ENCODE measurements around the gene IRAK2. TPM values are rescaled to one million over a fixed set of nuclear protein-coding genes. Genes with fewer than 3 reads are reported as not detected.
"Not testable (repeated sequence)": the region's sequence is repeated elsewhere in the genome, so short reads cannot be mapped to it uniquely, and the experiment has no call there.

IRAK2 gene
- total and polyA plus RNA-seq, 2 donors (not counting 3 experiments of a cell fraction or from before 2014, with no cell fraction given), result 7.9 to 10.0 TPM

DNA sequence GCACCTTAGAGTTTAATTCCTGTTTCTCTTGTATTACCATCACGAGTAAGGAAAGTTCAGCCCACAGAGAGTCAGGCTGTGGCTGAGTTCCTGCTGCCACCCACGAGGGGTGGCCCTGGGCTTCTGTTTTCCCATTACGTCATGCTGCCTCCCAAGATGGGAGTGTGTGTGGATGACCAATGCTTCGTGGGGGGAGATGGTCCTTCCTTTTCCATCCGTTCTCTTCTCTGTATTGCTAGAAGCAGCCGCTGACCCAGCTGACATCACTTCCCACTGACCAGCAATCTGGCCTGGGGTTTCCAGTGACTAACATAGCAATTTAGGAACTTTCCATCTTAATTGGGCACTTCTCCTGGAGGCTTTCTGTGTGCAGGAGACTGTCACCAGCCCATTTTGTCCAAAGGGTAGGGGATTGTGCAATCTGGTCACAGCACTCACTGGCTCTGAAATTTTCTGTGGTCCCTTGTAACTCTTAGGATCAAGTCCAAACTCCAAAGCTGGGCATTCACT is 9.3 kb downstream of the IRAK2 start:
- peak overlapping the region; percentile 84 for H3K27ac ChIP-seq (ENCODE audit: insufficient read depth, low read depth, low read length)
- H3K9me1 ChIP-seq (replicated peaks; ENCODE audit: control insufficient read depth, extremely low read depth, insufficient read depth, low read length), result no peaks in the 10 kb centered on the region
- no peaks in the 10 kb centered on the region for H4K20me1 ChIP-seq (replicated peaks; ENCODE audit: control insufficient read depth, extremely low read depth, insufficient read depth, low read length)
- no peaks in the 10 kb centered on the region for H3K9me3 ChIP-seq (replicated peaks; ENCODE audit: control insufficient read depth, insufficient read depth, low read length)
- H3K4me1 ChIP-seq (ENCODE audit: control insufficient read depth, extremely low read depth, insufficient read depth, low read length), result peaks cover 14% of the 10 kb centered on the region
- H3K4me2 ChIP-seq (ENCODE audit: insufficient read depth, low read length), result peak overlapping the region; percentile 35
- H2AFZ ChIP-seq (ENCODE audit: low read depth, low read length), result no peak overlapping the region
- no peaks in the 10 kb centered on the region for H3K79me2 ChIP-seq (ENCODE audit: control insufficient read depth, insufficient read depth, low read length)
- peak overlapping the region; percentile 33 for H3K9ac ChIP-seq (replicated peaks; ENCODE audit: extremely low read depth, insufficient read depth, low read length)
- ChIA-PET POLR2A (interaction anchor here (1.1 kb wide), 1 partner anchor 18 kb away, joined by 4 read pairs; no protein-coding TSS in a partner anchor), CTCF (interaction anchor here (1.2 to 2.4 kb wide), 6 partner anchors 9 to 98 kb away, joined by 3 to 15 read pairs (median 5); partner anchors contain the start of gene IRAK2)
- no peaks in the 10 kb centered on the region for H3K36me3 ChIP-seq (ENCODE audit: control insufficient read depth in 2 of 2, extremely low read depth in 1 of 2, insufficient read depth in 2 of 2, low read length in 2 of 2)
- no peak overlapping the region for H3K4me3 ChIP-seq (replicated peaks in 1 of 3; ENCODE audit: insufficient read depth in 1 of 3, low read depth in 1 of 3, low read length in 3 of 3)
- dilution Hi-C loops (cut with MboI; ENCODE audit: extremely low pct_ligation_motif_present, low sequenced_read_pairs) (no loop called here), intact Hi-C loops (cut with micrococcal nuclease) (loop anchor here (1.0 to 5.0 kb wide), 2 partner anchors 15 to 33 kb away; no protein-coding TSS in a partner anchor)
- DNase-seq (ENCODE audit: low read depth, low spot score), result peak; percentile 98
- TF ChIP-seq JUN (IDR thresholded peaks at IDR 0.05; ENCODE audit: borderline replicate concordance, insufficient read depth, insufficient read length, low read depth), result peak; percentile 92
- peak; percentile 60 for TF ChIP-seq POLR2AphosphoS5 (IDR thresholded peaks at IDR 0.05; ENCODE audit: insufficient read depth, low read depth, low read length)
- TF ChIP-seq, protein P1, sequence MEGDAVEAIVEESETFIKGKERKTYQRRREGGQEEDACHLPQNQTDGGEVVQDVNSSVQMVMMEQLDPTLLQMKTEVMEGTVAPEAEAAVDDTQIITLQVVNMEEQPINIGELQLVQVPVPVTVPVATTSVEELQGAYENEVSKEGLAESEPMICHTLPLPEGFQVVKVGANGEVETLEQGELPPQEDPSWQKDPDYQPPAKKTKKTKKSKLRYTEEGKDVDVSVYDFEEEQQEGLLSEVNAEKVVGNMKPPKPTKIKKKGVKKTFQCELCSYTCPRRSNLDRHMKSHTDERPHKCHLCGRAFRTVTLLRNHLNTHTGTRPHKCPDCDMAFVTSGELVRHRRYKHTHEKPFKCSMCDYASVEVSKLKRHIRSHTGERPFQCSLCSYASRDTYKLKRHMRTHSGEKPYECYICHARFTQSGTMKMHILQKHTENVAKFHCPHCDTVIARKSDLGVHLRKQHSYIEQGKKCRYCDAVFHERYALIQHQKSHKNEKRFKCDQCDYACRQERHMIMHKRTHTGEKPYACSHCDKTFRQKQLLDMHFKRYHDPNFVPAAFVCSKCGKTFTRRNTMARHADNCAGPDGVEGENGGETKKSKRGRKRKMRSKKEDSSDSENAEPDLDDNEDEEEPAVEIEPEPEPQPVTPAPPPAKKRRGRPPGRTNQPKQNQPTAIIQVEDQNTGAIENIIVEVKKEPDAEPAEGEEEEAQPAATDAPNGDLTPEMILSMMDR (IDR thresholded peaks at IDR 0.05; ENCODE audit: extremely low read depth in 1 of 2, insufficient read depth in 1 of 2, low read depth in 1 of 2, low read length in 2 of 2), result no peak
- TF ChIP-seq FOS (IDR thresholded peaks at IDR 0.05; ENCODE audit: borderline replicate concordance, insufficient read depth, low read length), result peak; percentile 77
- TF ChIP-seq POLR2A (IDR thresholded peaks at IDR 0.05; ENCODE audit: low read depth, low read length), result peak; percentile 46
- no TSS peak for BruUV-seq (replicated peaks)
- peak; percentile 93 for FAIRE-seq
- no peaks in the 10 kb centered on the region for H3K27me3 ChIP-seq (ENCODE audit: control insufficient read depth in 2 of 2, insufficient read depth in 2 of 2, low read length in 2 of 2)

DNA sequence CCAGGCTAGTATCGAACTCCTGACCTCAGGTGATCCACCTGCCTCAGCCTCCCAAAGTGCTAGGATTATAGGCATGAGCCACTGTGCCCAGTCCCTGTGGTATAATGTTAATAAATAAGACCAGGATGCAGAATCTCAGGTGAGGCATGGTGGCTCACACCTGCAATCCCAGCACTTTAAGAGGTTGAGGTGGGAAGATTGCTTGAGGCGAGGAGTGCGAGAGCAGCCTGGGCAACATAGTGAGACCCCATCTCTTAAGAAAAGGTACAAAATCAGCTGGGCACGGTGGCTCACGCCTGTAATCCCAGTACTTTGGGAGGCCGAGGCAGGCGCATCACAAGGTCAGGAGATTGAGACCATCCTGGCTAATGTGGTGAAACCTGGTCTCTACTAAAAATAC is 10.6 kb downstream of the IRAK2 start:
- FAIRE-seq; H4K20me1 ChIP-seq (replicated peaks; ENCODE audit: control insufficient read depth, extremely low read depth, insufficient read depth, low read length); H2AFZ ChIP-seq (ENCODE audit: low read depth, low read length); H3K36me3 ChIP-seq (ENCODE audit: control insufficient read depth in 2 of 2, extremely low read depth in 1 of 2, insufficient read depth in 2 of 2, low read length in 2 of 2); BruUV-seq (replicated peaks); H3K79me2 ChIP-seq (ENCODE audit: control insufficient read depth, insufficient read depth, low read length); H3K4me2 ChIP-seq (ENCODE audit: insufficient read depth, low read length); DNase-seq (ENCODE audit: low read depth, low spot score); H3K4me3 ChIP-seq (replicated peaks in 1 of 3; ENCODE audit: insufficient read depth in 1 of 3, low read depth in 1 of 3, low read length in 3 of 3); intact Hi-C loops (cut with micrococcal nuclease); H3K9me1 ChIP-seq (replicated peaks; ENCODE audit: control insufficient read depth, extremely low read depth, insufficient read depth, low read length); H3K27me3 ChIP-seq (ENCODE audit: control insufficient read depth in 2 of 2, insufficient read depth in 2 of 2, low read length in 2 of 2); H3K9ac ChIP-seq (replicated peaks; ENCODE audit: extremely low read depth, insufficient read depth, low read length); dilution Hi-C loops (cut with MboI; ENCODE audit: extremely low pct_ligation_motif_present, low sequenced_read_pairs); H3K9me3 ChIP-seq (replicated peaks; ENCODE audit: control insufficient read depth, insufficient read depth, low read length); H3K27ac ChIP-seq (ENCODE audit: insufficient read depth, low read depth, low read length): not testable (repeated sequence)
- ChIA-PET POLR2A (interaction anchor here (0.6 to 0.7 kb wide), 2 partner anchors 34 to 219 kb away, joined by 3 read pairs; partner anchors contain the start of gene VHL), CTCF (interaction anchor here (1.6 kb wide), 1 partner anchor 11 kb away, joined by 9 read pairs; no protein-coding TSS in a partner anchor)
- H3K4me1 ChIP-seq (ENCODE audit: control insufficient read depth, extremely low read depth, insufficient read depth, low read length), result peaks cover 14% of the 10 kb centered on the region

DNA sequence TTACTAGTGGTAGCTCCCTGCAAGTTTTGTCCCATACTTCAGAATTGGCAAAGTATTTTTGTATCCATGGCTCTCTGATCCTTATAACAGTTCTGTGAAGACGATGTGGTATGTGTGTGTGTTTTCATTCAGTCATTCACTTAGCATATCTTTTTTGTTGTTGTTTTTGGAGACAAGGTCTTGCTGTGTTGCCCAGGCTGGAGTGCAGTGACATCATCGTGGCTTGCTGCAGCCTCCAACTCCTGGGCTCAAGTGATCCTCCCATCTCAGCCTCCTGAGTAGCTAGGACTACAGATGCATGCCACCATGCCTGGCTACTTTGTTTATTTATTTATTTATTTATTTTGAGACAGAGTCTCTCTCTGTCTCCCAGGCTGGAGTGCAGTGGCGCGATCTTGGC is 11.4 kb downstream of the IRAK2 start:
- H3K4me2 ChIP-seq (ENCODE audit: insufficient read depth, low read length); H3K27me3 ChIP-seq (ENCODE audit: control insufficient read depth in 2 of 2, insufficient read depth in 2 of 2, low read length in 2 of 2); H3K36me3 ChIP-seq (ENCODE audit: control insufficient read depth in 2 of 2, extremely low read depth in 1 of 2, insufficient read depth in 2 of 2, low read length in 2 of 2); DNase-seq (ENCODE audit: low read depth, low spot score); H3K27ac ChIP-seq (ENCODE audit: insufficient read depth, low read depth, low read length); H3K9me1 ChIP-seq (replicated peaks; ENCODE audit: control insufficient read depth, extremely low read depth, insufficient read depth, low read length); H3K9ac ChIP-seq (replicated peaks; ENCODE audit: extremely low read depth, insufficient read depth, low read length); H3K9me3 ChIP-seq (replicated peaks; ENCODE audit: control insufficient read depth, insufficient read depth, low read length); intact Hi-C loops (cut with micrococcal nuclease); dilution Hi-C loops (cut with MboI; ENCODE audit: extremely low pct_ligation_motif_present, low sequenced_read_pairs); BruUV-seq (replicated peaks); H4K20me1 ChIP-seq (replicated peaks; ENCODE audit: control insufficient read depth, extremely low read depth, insufficient read depth, low read length); H3K79me2 ChIP-seq (ENCODE audit: control insufficient read depth, insufficient read depth, low read length); H2AFZ ChIP-seq (ENCODE audit: low read depth, low read length); H3K4me3 ChIP-seq (replicated peaks in 1 of 3; ENCODE audit: insufficient read depth in 1 of 3, low read depth in 1 of 3, low read length in 3 of 3): not testable (repeated sequence)
- ChIA-PET CTCF (interaction anchor here (1.6 kb wide), 1 partner anchor 10 kb away, joined by 9 read pairs; no protein-coding TSS in a partner anchor), POLR2A (interaction anchor here (0.7 kb wide), 1 partner anchor 83 kb away, joined by 8 read pairs; no protein-coding TSS in a partner anchor)
- peak; percentile 28 for FAIRE-seq
- peaks cover 14% of the 10 kb centered on the region for H3K4me1 ChIP-seq (ENCODE audit: control insufficient read depth, extremely low read depth, insufficient read depth, low read length)
